Measurements from ENCODE around the gene IFTAP.
"Not testable (repeated sequence)": the region's sequence is repeated elsewhere in the genome, so short reads cannot be mapped to it uniquely, and the experiment has no call there.

Gene IFTAP

DNA sequence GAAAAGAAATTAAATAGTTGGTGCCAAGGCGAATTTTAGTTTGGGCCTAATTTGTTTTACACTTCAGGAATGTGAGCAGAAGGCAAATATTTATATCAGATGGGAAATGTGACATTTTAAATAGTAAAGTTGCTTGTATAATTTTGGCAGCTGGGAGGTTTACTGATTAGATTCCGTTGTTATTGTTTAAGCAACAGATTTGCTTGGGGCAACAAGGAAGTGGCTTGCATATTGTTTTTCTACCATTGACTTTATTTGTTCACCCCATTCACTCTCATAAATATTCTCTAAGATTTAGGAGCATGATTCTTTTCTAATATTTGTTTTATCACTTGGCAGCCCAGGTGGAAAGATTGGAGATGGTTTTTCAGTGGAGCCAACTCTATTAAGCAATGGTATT lies 44.3 kb downstream of the IFTAP start:
- DNase-seq, result no peak

GRCh38 chr11:36657610-36658267 lies 63.4 kb downstream of the IFTAP start:
- DNase-seq, result peak; percentile 5

- not testable (repeated sequence) for DNase-seq
These were observed 67.1 kb downstream of the IFTAP start for GRCh38 chr11:36661359-36661758.

DNA sequence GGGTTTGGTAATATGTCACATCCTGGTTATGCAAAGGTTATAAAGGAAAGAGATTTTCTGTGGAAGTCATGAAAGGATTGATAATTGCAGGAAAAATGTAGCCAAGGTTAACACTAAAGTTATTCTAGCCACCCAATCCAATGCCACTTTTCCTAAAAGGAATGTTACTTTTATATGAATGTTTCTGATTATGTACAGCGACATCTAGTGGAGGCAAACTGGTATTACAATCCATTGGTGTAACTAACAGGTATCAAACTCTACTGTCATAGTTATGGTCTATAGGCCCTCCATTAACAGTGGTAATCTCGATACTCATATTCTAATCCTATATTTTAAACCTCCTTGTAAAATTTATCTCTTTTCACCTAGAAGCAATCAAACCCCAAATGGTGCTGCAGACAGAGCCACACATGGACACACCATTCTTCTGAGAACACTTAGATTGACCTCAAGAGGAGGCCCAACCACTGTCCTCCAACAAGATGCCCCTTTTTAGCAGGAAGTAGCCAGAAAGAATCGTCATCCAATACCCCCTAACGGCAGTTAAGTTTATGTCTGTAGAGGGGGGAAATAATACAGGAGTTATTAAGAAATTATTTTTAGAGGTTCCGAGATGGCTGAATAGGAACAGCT lies 78.6 kb downstream of the IFTAP start:
- DNase-seq, result peak; percentile 61

- DNase-seq, result not testable (repeated sequence)
These were observed 85.2 kb downstream of the IFTAP start for GRCh38 chr11:36679547-36679946.

- DNase-seq, result no peak
These were observed 89.5 kb downstream of the IFTAP start for GRCh38 chr11:36683818-36684217.

DNA sequence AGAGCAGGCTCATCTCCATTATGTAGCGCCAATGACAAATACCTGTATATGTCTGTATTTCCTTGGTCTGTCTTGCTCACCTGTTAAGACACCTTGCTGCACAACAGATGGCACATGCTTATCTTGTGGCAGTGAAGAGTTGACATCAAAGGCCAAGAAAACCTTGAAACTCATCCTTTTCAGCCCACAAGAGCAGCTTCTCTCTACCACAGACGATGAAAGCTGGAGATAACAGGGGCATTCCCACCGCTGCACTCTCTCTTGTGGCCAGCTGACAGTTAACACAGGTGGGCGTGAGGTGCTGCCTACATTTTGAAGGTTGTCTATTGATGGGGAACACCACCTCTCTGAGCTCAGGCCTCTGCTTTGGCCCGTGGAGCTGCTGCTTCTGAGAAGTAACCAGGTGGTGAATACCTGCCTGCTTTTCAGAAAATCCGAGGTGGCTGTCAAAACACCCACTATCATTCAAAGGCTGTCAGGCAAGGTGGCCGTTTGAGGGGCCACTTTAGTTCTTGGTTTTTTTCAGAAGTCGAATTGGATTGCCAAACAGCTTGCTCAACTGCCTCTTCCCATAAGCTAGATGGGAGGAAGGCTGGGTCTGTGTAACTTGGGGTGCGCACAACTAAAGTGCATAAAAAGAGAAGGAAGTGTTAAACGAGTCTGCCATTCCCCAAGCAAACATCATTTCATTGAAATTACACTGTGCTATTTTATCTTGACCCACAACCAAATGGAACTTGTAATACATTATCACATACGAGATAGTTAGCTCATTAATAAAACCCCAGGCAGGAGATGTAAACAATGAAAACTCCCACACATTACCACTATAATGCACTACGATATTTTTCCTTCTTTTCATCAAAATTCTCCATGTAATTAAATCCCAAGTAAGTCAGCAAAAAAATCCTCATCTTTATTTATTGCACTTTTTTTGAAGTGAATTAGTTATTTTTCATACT lies 90.8 kb downstream of the IFTAP start:
- no peak for DNase-seq

- no peak for DNase-seq
These were observed 93.8 kb downstream of the IFTAP start for GRCh38 chr11:36688132-36688531.

DNA sequence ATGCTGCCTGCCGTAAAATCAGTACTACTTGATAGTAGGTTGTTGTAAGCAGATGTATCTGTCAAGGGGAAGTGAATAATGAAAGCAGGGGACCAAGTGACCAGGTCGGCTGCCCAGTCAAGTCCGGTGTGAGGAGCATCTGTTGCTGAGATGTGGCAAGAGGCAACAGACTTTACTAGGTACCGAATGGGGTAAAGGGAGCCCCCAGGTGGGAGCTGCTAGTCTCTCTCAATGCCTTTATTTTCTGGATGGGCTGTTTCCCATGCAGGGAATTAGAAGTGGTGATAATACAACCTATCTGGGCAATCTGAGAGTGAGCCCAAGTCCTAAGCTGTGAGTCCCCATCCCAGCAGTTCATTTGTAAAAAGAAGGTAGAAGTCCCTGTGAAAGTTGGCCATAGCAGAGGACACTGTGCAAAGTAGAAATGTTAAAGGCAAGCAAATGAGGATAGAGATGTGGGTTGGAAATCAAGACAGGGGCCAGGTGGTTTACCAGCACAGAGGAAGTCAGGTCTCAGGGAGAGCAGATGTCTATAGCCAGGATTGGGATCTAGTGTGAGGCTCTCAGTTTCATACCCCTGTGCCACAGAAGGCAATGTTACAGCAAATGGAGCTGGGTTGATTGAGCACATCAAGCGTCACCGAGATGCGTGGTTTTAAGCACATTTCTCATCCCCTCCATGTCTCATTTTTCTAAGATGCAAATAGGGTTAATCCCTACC lies 94.4 kb downstream of the IFTAP start:
- DNase-seq, result no peak

DNA sequence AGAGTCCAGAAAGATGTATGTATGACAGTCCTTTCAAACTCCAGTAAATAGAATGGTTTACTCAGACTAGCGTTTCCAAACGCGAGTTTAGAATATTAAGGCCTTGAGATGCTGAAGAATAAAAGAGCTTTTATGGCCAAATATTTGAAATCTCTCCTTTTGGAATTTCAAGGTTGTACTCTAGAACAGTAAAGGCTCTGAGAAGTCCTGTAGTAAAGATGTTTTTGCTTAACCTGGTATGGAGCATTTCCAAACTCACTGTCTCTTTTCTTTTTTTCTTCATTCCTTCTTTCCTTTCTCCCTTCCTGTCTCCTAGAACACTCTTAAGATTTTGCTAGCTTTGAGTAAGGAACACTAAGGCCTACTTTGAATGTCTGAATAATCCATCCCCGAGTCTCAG lies 95.1 kb downstream of the IFTAP start:
- no peak for DNase-seq

DNA sequence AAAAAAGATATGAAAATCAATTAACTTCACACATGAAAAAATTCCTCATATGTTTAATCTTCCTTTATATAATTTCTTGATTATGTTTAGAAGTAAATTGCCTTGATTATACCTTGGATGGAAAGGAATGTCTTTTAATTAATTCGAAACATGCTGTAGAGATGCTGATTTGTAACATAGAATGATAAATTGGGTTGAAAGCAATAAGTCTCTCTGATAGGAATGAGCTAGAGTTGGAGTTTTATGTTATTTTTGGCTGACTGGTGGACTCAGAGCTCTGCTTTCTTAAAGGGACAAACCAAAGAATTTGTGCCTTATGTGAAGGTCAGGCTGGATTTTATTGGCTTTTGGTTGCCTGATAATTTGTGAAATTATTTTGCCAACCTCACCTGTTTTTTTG lies 98.4 kb downstream of the IFTAP start:
- no peak for DNase-seq

GRCh38 chr11:36693139-36693843 lies 99.0 kb downstream of the IFTAP start:
- DNase-seq, result no peak

GRCh38 chr11:36695111-36695510 lies 100.8 kb downstream of the IFTAP start:
- no peak for DNase-seq

DNA sequence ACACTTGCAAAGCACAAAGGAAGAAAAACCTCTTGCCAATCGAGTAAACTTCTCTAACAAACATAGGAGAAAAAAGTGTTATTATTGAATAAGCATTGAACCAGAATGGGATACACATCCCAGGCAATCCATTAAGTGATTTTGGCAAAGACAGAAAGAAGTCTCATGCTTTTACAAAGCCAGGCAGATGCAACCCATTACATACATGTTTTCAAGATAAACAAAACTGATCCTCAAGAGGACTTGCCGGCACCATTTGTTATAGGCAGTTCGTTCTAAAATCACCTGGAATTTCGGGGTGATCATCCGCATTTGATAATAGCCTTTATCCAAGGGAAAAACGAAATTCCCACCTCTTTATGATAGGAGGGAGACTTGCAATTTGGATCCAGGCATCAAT lies 101.3 kb downstream of the IFTAP start:
- no peak for DNase-seq

DNA sequence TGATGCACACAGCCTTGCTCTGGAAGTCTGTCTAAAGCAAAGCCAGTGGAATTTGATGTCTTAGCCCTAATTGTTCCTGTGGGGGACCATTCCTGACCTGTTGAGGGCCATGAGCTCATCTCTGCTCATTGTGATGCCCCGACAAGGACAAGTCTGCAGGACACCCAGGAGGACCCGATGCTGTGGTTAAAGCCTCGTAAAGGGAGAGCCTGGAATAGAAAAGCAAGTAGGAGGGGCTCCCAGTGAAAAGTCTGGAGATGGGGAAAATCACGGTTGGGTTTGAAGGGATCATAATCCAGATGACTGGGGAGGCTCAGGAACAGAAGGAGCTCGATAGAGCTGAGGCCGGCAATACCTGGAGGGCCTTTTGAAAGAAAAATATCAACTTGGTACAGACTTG lies 102.2 kb downstream of the IFTAP start:
- no peak for DNase-seq

- no peak for DNase-seq
These were observed 105.0 kb downstream of the IFTAP start for GRCh38 chr11:36699271-36699670.

- no peak for DNase-seq
These were observed 105.9 kb downstream of the IFTAP start for GRCh38 chr11:36700246-36700645.

- DNase-seq, result peak; percentile 55
These were observed 108.2 kb downstream of the IFTAP start for GRCh38 chr11:36702330-36703054.

DNA sequence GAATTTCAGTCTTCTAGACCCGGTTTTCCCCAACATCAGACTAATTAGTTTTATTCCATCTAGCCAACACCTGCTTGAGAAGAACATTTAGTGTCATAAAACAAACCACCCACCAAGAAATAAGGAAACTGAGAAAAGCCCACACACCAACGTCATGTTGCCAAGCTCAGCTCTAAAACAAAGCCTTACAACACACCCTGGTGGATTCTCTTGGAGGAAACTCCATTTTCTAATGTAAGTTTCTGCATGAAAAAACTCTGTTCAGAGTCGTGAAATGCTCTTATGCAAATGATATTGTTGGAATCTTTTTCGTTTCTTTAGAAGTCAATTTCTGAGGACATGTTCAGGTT lies 108.7 kb downstream of the IFTAP start:
- no peak for DNase-seq
